Fibroblast of skin of right quadriceps (primary cell): ENCODE data around the gene OR5T1.

Source experiments
- DNase-seq: peaks from one replicate; pipeline ENCODE4 v3.0.0-alpha.2; 2013

OR5T1 gene

GRCh38 chr11:56273854-56274253 lies at the start of gene OR5T1:
Gene OR5T1, plus strand, starts transcription at chr11:56274154. Its CDS starts 1,485 bp downstream, at chr11:56275639.
- DNase-seq, result no peak

DNA sequence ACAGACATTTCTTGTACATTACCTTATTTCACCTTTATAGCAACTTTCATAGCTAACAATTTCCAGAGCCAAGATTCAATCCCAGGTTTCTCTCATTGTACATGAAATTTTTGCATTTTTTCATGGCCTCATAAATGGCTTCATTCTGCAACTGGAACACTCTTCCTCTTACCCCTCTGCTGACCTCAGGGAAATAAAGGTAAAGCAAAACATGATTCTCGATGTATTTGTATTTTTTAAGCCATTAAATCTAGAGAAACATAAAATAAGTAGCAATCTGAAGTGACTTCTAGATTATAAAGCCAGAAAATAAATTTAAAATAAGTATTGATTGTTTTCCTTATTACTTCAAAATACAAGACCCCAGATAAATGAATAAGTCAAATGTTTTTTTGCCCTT lies 39.8 kb upstream of the OR5T1 start, which contains the start of gene OR5T2:
OR5T2 (minus strand) TSS at position 101 of the 400 bp plus-strand sequence. CDS start 1,193 bp downstream, outside the sequence.
- no peak for DNase-seq

DNA sequence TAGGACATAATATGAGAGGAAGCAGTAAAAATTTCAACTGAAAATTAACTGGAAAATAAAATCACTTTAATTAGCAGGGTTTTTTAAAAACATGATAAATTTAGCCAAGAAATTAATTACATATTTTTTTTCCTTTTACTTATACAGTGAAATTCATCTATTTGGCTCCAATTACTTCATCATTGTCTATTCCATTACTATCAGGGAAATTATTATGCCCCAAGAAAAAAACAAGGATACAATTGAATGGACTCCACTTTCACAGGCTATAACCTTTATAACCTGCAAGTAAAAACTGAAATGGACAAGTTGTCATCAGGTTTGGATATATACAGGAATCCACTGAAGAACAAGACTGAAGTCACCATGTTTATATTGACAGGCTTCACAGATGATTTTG lies 22.0 kb upstream of the OR5T1 start, which contains the start of gene OR5T3:
OR5T3 (plus strand) TSS at position 301 of the 400 bp plus-strand sequence; CDS start at position 301, 0 bp downstream.
- DNase-seq, result no peak

DNA sequence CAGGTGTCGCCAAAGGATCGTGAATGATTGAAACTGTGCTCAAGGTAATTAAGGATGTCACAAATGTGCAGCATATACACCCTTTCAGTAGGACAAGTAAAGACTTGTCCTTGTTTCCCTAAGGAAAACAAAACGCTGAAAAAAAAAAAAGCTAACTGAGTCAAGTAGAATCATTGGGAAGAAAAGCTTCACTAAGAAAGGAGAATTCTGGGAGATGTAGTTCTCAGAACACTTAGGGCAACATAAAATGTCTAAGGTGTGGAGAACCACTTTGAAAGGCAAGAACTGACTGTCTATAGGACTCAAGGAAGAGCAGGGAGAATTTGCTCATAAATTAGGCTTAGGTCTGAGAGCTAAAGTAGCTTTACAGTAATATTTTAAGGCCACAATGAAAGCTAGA lies 2.9 kb upstream of the OR5T1 start:
- no peak for DNase-seq

DNA sequence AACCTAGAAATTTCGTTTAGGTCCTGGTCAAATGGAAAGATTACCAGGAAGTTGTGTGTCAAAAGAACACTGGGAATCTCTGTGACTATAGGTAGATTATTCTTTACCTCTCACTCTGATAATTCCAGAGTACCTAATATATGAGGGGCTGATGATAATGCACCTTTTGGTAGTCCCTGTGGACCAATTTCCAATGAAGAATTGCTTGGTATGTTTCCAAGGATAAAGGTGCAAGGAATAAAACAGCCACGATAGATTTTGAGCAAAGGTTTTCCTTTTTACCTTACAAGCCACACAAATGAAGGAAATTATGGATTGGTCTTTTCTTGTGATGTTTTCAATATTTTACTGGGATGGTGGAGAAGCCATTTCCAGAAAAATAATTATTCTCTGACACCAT lies 18.2 kb downstream of the OR5T1 start, which contains the start of gene OR8H1:
OR8H1 (minus strand) TSS at position 101 of the 400 bp plus-strand sequence. CDS start 1,192 bp downstream, outside the sequence.
- no peak for DNase-seq

DNA sequence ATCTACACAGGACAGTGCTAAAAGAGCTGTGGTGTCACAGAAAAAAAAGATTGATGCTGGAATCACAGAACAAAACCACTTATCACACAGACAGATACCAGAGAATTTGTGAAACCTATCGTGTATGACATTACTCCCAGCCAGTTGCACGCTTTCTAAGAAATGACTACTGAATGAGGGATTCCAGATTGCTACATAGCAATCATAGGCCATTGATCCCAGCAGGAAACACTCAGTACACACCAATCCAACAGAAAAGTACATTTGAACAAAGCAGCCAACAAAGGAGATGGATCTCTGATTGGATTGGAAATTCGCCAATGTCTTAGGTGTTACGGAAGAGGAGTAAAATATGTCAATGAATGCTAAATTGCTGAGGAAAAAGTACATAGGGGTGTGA lies 22.9 kb downstream of the OR5T1 start:
- DNase-seq, result no peak

- DNase-seq, result no peak
Measured at GRCh38 chr11:56307836-56308235, 33.9 kb downstream of the OR5T1 start.

- DNase-seq, result no peak
Measured at GRCh38 chr11:56314844-56315243, 40.9 kb downstream of the OR5T1 start, which contains the start of gene OR8K3. Gene OR8K3, plus strand, starts transcription at chr11:56315144. Its CDS starts 3,163 bp downstream, at chr11:56318307.
